NCI-H2107 (cell line): ENCODE measurements around the gene CCDC60.
"Not testable (repeated sequence)": the region's sequence is repeated elsewhere in the genome, so short reads cannot be mapped to it uniquely, and the experiment has no call there.

Experiments used
- DNase-seq: peaks from one replicate; lab custom pipeline; 2025; lab: John Stamatoyannopoulos, UW

CCDC60 gene

DNA sequence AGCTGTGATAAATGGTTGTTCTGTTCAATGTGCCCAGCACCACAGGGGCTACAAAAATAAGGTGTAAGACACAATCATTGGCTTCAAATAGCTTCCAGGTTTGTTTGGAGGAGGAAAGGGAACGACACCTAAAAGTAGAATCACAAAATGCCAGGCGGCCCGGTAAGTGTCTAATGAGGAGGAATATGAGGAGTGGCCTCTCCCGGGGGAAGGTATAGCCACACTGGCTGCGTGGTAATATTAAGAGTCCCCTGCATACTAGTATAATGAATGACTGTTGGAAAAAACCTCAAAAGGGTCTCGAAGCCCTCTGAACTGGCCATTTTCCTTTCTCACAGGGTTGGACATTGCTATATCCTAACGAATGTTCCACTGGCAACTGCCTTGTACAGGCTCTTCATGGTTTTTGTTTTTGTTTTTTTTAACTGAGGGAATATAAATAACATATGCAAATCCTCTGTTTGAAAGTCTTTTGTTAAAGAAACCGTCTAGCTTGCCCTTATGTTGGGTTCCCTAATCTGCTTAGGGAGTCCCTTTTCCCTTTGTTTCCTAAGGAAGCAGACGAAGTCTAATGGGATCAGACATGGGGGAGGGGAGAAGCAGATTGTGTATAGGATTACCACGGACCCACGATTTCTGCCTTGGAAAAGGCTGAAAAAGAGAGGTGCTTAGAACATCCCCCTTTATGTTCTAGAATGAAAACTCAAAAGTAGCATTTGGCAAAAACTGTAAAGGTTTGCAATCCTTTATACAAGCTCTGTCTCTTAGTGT lies 4.2 kb downstream of the CCDC60 start:
- DNase-seq = no peak

DNA sequence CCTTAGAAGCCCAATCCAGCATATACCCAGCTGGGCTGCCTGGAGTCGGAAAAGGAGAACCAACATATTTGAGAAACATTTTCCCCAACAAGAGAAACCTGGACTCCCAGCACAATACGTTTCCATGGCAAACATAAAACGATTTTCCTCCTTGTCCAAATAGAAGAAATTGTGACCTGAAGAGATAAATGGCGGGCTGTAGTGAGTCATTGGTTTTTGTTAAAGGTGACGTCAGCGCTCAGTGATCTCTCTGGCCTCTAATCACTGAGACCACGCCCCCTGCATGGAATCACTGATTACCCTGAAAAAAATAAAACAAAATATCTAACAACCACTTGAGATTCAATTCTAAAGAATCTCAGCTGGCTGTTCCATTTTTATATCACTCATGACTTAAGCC lies 6.0 kb downstream of the CCDC60 start:
- no peak for DNase-seq

DNA sequence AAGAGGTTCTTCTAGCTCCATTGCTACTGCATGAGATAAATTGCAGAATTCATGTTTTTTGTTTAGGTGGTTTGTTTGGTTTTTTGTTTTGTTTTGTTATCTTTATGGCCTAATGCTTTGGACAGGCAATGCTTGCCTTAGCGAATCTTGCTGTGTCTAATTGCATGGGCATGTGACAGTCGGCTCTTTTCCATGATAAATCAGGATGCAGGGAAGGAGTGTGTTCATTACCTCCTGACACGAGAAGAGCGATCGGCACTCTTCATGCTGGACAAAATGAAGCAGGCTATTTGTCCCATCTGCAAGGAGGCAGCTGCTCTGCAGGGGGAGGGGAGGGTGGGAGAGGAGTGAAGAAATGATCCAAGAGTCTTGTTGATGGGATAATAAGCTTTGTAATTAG lies 6.5 kb downstream of the CCDC60 start:
- DNase-seq = no peak

DNA sequence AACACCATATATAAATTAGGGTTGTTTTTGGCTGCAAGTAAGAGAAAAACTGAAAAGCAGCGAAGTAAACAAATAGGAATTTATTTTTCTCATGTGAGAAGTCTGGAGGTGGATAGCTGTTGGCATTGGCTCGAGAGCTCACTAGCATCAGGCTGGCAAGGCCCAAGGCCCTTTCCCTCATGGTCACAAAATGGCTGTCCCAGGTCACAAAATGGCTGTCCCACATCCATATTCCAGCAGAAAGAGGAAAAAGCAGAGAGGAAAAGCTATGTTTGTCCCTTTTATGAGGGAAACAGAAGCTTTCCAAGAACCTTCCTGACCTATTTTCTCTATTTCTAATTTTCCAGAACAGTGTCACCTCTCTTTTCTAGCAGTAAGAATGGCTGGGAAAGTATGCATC lies 7.5 kb downstream of the CCDC60 start:
- no peak for DNase-seq

DNA sequence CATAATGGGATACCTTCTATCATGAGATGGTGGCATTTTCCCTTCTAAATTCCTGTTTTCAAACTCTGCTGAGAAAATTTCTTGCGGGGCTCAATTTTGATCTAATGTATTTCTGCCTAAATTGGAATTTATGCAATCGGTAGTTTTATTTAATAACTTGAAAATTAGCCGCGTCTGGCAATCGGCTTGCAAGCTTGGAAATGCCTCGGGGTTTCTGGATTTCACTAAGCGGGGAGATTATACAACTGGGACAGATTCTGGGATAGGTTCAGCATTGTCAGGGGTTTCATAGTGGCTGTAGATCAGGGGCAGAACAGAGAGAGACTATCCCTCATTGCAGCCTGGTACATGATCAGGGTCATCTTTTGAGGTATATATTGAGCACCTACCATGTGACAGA lies 8.6 kb downstream of the CCDC60 start:
- no peak for DNase-seq

DNA sequence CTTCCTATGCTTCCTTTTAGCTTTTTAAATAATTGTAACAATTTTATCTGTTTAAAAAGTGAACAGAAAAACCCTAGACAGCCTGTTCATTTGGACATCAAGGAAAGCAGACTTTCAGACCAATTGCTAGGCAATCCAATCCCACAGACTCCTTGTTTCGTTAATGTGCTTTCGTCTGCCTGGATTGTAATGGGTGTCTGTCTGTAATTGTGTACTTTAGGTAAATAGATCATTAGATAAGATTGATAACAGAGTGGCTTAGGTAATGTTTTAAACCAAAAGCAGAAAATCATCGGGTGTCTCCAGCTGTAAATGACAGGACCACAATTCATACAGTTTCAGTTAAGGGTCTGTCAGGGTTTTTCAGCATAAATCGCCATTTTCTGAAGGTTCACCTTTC lies 19.6 kb downstream of the CCDC60 start:
- DNase-seq = no peak

DNA sequence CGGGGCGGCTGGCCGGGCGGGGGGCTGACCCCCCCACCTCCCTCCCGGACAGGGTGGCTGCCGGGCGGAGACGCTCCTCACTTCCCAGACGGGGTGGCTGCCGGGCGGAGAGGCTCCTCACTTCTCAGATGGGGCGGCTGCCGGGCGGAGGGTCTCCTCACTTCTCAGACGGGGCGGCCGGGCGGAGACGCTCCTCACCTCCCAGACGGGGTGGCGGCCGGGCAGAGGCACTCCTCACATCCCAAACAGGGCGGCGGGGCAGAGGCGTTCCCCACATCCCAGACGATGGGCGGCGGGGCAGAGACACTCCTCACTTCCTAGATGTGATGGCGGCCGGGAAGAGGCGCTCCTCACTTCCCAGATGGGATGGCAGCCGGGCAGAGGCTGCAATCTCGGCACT lies 25.8 kb downstream of the CCDC60 start:
- not testable (repeated sequence) for DNase-seq

DNA sequence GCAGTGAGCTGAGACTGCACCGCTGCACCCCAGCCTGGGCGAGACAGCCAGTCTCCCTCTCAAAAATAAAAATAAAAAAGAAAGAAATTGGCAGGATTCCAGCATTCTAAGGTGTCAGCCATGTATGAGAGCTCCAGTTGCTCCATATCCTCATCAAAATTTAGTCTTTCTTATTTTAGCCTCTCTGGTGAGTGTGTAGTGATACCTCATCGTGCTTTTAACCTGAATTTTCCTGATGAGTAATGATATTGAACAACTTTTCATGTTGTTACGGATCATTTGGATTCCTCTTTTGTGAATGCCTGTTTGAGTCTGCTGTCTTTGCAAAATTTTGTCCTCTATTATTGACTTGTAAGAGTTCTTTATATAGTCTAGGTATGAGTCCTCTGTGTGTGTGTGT lies 28.5 kb downstream of the CCDC60 start:
- DNase-seq = no peak

DNA sequence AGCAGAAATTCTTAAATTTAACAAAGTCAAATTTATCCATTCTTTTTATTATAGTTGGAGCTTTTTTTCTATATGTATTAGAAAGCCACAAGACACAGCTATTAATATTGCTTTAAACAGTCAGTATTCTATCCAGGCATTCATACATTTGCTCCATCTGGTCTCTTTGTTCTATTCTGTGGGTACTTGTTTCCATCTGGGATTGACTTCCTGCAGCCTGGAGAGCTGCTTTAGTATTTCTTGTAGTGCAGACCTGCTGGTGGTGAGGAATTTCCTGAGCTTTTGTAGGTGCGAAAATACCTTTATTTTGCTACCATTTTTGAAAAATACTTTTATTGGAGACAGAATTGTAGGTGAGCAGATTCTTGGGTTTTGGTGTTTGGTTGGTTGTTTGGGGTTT lies 29.0 kb downstream of the CCDC60 start:
- no peak for DNase-seq

DNA sequence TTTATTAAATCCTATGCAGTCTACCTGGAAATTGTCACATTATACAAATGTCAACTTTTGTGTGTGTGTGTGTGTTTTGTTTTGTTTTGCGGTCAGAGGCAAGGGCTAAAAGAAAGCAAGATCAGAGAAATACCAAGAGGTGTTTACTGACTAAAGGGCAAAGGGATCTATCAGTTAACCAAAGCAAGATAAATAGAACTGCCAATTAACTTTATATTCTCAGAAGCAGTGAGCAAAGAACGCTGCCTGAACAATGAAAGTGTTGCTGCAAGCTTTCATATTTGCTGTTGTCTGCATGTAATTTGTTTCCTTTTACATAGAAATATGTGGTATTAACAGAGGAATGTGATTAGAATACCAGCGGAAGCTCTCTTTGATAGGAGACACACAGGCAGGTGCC lies 30.9 kb downstream of the CCDC60 start:
- no peak for DNase-seq

DNA sequence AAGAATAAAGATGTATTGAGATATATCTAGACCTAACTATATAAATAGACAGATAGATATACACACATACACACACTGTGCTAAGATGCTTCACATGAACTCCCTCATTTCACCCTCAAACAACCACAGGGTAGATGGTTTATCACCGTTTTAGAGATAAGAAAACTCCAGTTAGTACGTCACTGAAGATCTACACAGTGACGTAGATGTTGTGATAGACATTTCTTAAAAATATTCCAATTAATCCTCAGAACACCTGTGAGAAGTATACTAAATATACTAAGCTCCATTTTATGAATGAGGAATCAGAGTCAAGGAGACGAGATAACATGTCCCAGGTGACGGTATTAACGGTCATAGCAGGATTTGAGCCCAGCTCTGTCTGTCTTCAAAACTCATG lies 31.5 kb downstream of the CCDC60 start:
- no peak for DNase-seq

DNA sequence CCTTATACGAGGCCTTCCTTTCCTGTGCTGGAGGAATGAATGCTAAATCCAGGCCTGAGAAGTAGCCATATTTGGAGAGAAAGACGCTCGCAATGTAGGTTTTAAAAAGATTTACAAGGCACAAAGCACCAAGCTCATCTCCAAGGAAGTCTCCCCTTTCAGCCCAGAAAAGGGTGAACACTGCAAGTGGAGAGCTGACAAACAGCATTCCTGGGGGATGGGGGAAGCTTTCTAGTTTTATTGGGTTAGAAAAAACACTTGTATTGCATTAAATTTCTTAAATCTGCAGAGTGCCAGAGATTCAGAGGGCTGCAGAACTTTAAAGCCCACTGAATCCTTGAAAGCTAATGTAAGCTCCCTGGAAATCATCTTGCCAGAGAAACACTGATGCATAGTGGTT lies 34.6 kb downstream of the CCDC60 start:
- no peak for DNase-seq

DNA sequence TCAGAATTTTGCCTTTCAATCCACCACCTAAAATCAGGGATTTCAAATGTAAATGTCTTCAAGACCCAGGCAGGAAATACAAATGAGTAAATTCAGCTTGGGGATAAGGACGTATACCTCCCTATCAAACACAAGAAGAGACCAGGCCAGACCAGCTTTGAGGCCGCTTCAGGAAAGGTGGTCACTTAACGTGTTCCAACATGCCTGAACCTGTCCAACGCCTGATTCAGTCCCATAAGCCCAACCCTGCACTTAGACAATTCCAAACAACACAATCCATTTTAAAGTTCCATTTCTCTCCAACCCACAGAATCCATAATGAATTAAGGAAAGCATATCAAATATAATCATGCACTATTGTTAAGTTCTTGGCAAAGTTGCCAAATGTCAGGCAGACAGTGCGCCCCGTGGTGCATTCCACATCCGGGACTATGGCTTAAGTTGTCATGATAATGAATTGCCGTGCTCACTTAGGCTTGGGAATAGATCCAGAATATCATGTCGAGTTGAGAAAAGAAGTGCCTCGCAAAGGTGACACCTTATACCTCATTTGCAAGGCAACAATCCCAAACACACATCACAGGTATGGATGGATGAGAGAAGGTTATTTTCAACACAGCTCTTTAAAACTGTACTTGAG lies 35.5 kb downstream of the CCDC60 start:
- DNase-seq = peak; percentile 94

DNA sequence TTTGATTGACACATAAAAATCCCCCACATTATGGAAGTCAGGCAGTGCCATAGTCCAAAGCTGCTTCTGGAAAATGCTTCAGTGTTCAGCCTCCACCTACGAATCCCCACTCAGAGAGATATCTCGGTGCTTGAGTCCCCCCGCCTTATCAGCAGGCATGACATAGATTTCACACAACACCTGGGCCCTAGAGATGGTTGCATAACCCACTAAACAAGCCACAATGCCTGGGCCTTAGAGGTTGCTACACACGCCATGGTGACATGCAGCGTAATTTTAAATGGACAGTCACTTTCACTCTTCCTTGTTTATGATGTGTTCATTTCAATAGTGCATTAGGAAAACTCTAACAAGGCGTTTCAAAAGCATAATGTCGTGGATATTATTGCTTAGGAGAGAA lies 38.0 kb downstream of the CCDC60 start:
- no peak for DNase-seq

DNA sequence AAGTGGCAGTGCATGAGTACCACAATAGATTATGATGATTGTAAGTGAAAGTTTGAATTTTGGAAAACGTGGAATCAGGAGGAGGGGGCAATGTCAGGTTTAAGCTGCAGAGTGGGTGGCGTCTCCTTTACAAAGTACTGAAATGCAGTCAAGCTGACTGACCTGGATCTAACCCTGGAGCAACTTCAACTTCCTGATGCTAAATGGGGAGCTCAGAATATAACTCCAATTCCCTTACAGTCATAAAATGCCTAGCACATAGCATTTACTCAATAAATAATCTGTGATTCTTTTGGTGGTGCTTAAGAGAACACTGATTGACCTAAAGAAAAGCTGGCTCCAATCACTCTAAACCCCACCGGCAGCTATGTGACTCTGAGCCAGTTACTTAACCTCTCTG lies 38.5 kb downstream of the CCDC60 start:
- no peak for DNase-seq

DNA sequence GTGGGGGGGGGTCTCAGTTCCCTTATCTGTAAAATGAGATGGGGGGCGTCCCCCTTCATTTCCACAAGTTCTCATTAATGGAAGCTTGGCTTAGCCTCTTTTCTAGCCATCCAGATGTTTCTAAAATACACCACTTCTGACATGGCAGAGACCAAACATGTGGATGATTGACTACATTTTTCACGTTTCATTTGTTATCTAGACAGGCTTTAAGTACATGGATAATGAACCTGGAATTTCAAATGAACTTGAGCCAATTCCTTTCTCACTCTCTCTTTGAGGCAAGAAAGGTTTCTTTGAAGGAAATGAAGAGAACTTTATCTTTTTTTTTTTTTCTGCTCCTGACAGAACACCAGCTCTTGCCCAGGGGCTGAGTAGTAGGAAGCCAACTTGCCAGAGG lies 39.1 kb downstream of the CCDC60 start:
- DNase-seq = no peak

DNA sequence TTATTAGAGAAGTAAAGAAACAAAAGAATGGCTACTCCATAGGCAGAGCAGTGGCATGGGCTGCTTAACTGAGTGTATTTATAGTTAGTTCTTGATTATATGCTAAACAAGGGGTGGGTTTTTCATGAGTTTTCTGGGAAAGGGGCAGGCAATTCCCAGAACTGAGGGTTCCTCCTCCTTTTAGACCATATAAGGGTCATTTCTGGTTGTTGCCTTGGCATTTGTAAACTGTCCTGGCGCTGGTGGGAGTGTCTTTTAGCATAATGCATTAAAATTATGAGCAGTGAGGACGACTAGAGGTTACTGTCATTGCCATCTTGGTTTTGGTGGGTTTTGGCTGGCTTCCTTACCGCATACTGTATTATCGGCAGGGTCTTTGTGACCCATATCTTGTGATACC lies 40.1 kb downstream of the CCDC60 start:
- DNase-seq = no peak

DNA sequence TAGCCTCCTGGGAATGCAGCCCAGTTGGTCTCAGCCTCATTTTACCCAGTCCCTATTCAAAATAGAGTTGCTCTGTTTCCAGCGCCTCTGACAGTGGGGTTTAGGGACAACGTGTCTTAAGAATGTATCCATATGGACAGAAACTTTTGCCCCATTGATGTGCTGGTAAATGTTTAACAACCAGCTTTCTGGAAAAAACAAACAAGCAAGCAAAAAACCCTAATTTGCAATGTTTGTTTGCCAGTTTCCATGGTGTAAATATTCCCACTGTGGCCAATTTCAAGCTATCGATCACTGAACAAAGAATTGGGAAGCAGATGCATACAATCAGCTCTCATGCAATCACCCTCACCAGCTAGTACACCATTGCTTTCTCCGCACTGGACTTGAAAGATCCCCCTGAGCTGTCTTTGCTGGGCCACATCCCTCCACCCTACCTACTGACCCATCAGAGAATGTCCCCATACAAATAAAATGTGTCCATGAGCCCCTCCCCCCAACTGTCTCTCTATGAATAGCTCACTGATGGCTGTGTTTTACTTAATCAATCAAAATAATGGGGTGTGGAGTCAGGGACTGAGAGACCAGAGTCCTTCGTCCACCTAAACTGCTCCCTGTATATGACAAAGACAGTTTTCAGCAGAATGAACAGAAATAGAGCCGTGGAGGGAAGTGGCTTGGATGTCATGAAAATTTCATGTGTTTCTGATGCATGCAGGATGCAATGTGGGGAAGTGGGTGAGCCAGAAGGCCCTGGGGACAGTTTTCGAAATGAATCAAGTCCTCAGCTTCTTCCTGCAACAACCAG lies 40.8 kb downstream of the CCDC60 start:
- no peak for DNase-seq

DNA sequence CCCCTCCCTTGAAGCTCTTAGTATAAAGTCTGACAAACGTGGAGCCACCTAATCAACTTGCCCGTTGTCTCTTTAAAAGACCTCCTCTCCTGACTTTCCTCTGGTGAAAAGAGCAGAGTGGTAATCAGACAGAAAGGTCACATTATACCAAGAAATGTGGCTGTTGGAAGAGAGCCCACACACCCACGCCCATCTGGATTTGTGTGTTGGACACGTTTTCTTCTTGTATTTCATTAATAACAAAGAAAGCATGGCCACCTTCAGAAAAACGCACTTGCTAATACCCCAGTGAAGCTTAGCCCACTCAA lies 41.3 kb downstream of the CCDC60 start:
- DNase-seq = no peak

DNA sequence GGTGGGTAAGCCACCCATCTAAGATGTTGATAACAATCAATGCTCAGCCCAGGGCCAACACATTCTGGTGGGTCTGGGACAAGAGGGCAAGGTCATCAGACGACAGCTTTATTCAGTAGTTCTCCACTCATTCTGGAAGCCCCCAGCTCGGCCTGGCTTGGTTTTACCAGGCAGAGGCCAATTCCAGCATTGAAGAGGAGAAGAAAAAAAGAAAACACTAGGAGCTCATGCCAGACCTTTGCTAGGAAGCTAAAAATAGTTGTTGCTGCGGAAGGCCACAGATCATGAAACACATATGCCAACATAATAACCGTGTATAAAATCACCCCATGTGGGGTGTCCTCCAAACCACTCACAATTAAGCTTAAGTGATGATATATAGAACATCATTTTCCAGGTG lies 44.4 kb downstream of the CCDC60 start:
- no peak for DNase-seq

DNA sequence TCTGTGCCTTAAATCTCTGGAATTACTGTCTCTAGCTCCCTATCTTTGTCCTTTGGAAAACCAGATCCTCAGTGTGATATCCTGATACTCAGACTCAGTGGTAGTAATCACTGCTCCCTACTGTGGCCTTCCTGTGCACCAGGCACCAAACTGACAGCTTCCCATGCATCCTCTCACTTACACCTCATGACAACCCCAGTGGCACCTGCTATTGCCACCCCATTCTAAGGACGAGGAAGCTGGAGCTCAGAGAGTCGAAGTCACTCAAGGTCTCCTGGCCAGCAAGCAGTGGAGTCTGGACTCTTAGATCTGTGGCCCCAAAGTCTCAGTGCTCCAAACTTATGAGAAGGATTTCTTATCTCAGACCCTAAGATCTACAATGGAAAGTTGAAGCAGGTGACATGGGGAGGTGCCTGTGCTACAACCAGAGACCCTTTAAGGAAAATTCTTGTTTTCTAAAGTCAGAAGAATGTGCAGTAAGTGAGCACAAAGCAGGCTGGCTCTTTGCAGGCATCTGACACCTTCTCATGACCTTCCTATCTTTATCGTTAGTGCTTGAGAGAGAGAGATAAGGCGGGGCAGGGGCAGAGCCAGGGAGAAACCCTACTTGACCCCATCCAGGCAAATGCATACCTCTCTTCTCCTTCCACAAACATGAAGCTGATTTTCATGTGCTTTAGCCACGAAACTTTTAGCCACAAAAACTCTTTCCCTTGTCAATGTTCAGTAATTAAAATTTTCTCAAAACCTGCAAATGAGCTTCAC lies 47.1 kb downstream of the CCDC60 start:
- DNase-seq = no peak

DNA sequence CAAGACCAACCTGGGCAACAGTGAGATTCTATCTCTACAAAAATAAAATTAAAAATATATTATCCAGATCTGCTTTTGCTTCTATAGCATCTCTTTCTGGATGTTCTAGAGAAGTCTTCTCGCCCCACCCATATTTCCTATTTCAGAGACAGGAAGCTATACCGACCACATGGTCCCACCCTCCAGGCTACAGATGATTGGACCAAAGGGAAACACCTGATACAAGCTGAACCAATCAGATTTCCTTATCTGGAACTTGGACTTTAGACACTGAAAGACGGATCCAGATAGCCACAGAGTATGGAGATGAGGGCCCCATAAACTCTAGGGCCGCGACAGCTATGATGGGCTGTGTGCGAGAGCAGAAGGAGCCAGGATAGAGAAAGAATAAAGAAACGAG lies 48.7 kb downstream of the CCDC60 start:
- DNase-seq = no peak

DNA sequence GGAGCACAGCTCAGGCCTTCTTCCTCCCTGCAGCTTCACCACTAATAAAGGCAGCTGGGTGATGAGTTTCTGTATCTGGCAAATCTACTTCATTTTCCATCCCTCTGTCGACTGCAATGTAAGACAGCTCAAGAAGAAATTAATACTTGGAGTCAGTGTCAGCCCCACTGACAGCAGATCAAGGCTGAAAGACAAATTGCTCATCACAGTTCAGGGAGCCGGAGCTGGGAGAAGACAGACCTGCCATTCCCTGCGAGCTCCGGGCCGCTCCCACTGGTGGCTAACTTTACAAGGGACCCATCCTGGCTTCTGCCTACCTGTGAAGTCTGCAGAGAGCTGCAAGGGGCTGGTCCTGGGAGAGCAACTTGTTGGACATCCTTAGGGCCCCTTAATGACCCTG lies 49.8 kb downstream of the CCDC60 start:
- no peak for DNase-seq
